Measurements from ENCODE around the gene MPP1.

DNA sequence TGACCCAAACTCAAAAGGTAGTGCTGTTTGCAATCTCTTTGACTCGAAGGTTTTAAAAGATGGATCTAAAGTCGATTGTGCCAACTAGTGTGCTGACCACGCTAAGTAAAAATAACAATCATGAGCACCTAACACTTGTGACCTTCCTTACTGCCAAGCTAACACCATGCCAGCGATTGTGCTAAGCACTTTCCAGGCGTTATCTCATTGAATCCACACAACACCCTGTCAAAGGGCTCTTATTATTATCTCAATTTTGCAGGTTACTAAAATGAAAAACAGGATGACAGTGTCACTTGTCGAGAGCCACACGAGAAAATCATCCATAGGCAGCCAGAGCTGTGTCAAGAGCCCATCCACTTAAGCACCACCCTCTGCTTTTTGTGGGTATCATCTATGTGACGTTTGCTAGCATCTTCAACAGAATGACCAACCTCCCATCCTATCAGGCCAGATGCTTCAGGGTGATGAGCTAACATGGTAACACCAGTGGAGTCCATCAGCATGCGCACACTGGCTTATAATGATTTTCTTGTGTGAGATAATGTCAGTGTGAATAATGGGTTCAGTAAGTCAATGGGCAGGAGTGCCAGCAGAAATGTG is 53.5 kb downstream of the MPP1 start:
- TF ChIP-seq, protein P1, sequence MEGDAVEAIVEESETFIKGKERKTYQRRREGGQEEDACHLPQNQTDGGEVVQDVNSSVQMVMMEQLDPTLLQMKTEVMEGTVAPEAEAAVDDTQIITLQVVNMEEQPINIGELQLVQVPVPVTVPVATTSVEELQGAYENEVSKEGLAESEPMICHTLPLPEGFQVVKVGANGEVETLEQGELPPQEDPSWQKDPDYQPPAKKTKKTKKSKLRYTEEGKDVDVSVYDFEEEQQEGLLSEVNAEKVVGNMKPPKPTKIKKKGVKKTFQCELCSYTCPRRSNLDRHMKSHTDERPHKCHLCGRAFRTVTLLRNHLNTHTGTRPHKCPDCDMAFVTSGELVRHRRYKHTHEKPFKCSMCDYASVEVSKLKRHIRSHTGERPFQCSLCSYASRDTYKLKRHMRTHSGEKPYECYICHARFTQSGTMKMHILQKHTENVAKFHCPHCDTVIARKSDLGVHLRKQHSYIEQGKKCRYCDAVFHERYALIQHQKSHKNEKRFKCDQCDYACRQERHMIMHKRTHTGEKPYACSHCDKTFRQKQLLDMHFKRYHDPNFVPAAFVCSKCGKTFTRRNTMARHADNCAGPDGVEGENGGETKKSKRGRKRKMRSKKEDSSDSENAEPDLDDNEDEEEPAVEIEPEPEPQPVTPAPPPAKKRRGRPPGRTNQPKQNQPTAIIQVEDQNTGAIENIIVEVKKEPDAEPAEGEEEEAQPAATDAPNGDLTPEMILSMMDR (conservative IDR thresholded peaks at IDR 0.05; ENCODE audit: low read length), result no peak
- no peak for TF ChIP-seq EZH2phosphoT487 (IDR thresholded peaks at IDR 0.05; ENCODE audit: borderline replicate concordance, low read depth, low read length)
